ENCODE data around the gene PRKCE. TPM values are rescaled to one million over a fixed set of nuclear protein-coding genes. Genes with fewer than 3 reads are reported as not detected.

Gene PRKCE
- total and polyA plus RNA-seq, 2 of the 8 experiments (the other 6 are each of a cell fraction or from before 2014, with no cell fraction given), result 0.54 to 2.1 TPM

DNA sequence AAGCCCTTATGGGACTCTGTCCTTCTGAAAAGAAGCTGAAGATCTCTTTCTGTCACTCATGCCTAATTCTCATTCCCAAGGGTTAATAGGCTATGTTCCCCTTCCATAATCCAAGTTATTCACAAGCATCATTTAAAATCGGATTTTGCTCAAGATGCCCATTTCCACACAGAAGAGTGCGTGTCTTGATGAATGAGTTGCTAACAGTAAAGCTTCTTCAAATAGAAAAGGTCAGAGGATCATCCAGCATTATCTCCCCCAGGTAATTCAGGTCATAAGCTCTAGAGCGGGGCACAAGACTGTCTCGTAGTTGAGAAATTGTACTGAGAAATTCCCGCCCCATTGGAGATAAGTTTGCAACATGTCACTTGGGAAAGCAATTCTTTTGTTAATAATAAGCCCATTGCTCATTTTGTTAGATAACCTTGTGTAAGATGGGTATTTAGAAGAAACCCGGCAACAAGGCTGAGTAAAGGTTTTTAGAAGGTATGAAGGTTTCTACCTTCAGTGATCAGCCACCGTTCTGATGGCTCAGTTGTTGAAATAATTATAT, 355.1 kb downstream of the PRKCE start:
- H3K27me3 ChIP-seq (replicated peaks in 1 of 4; ENCODE audit: control insufficient read depth in 3 of 4, extremely low read depth in 1 of 4, insufficient read depth in 3 of 4, low read length in 3 of 4), result no peaks in the 10 kb centered on the region
- no peak overlapping the region for H3K4ac ChIP-seq (replicated peaks; ENCODE audit: insufficient read length, low read depth, low read length)
- H3K23me2 ChIP-seq (ENCODE audit: low read depth, low read length), result no peaks in the 10 kb centered on the region
- H2AK5ac ChIP-seq (ENCODE audit: low read depth, low read length), result no peak overlapping the region
- H4K5ac ChIP-seq (ENCODE audit: insufficient read length, low read depth, low read length), result no peak overlapping the region
- FAIRE-seq, result no peak
- no peaks in the 10 kb centered on the region for H3K36me3 ChIP-seq (ENCODE audit: control insufficient read depth in 2 of 4, insufficient read depth in 4 of 4, low read length in 3 of 4)
- H2BK5ac ChIP-seq (ENCODE audit: low read depth, low read length), result no peak overlapping the region
- H3K56ac ChIP-seq (replicated peaks; ENCODE audit: insufficient read length, low read depth, low read length), result no peak overlapping the region
- no peak overlapping the region for H3K9ac ChIP-seq (replicated peaks in 1 of 4; ENCODE audit: extremely low read depth in 1 of 4, low read depth in 3 of 4, low read length in 3 of 4)
- no peaks in the 10 kb centered on the region for H3K79me1 ChIP-seq (ENCODE audit: low read depth, low read length)
- no peak for TF ChIP-seq CHD1 (IDR thresholded peaks at IDR 0.05; ENCODE audit: low read depth, low read length)
- TF ChIP-seq, protein P1, sequence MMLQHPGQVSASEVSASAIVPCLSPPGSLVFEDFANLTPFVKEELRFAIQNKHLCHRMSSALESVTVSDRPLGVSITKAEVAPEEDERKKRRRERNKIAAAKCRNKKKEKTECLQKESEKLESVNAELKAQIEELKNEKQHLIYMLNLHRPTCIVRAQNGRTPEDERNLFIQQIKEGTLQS (IDR thresholded peaks at IDR 0.05; ENCODE audit: insufficient read depth, low read depth, low read length), result no peak
- TF ChIP-seq GTF2F1 (IDR thresholded peaks at IDR 0.05; ENCODE audit: borderline replicate concordance, low read depth, low read length), result no peak
- no peak for TF ChIP-seq SP1 (IDR thresholded peaks at IDR 0.05; ENCODE audit: low read depth, low read length)
- no peak for TF ChIP-seq HDAC6 (IDR thresholded peaks at IDR 0.05; ENCODE audit: low read depth, low read length)
- no peak for TF ChIP-seq CBX8 (IDR thresholded peaks at IDR 0.05; ENCODE audit: borderline replicate concordance, low read depth, low read length)
- no peak for TF ChIP-seq NANOG (IDR thresholded peaks at IDR 0.05; ENCODE audit: insufficient read depth, low read depth, low read length, poor library complexity, severe bottlenecking)
- no peak overlapping the region for H3K27ac ChIP-seq (ENCODE audit: low read depth, low read length)
- no peaks in the 10 kb centered on the region for H3K9me3 ChIP-seq (ENCODE audit: insufficient read depth in 2 of 2, low read depth in 1 of 2, low read length in 1 of 2)
- no peak overlapping the region for H2BK15ac ChIP-seq (ENCODE audit: low read length)
- H3K4me2 ChIP-seq (ENCODE audit: insufficient read depth in 1 of 2, low read depth in 2 of 2, low read length in 2 of 2), result no peak overlapping the region
- no peak overlapping the region for H4K91ac ChIP-seq (replicated peaks; ENCODE audit: insufficient read length, low read length)
- H3K18ac ChIP-seq (ENCODE audit: extremely low read depth, low read length), result no peak overlapping the region
- no peaks in the 10 kb centered on the region; a peak in 1 of 7 replicates for H3K4me1 ChIP-seq (replicated peaks in 1 of 4; ENCODE audit: control insufficient read depth in 3 of 4, insufficient read depth in 4 of 4, low read length in 3 of 4)
- ChIA-PET CTCF (ENCODE audit: partially characterized antibody) (interaction anchor here (0.9 to 2.0 kb wide), 4 partner anchors 12 to 359 kb away, joined by 3 to 5 read pairs (median 4); no protein-coding TSS in a partner anchor), POLR2A (ENCODE audit: partially characterized antibody) (no interaction called here)
- H3K14ac ChIP-seq (ENCODE audit: insufficient read length), result no peak overlapping the region
- no peaks in the 10 kb centered on the region for H3K79me2 ChIP-seq (ENCODE audit: control insufficient read depth in 1 of 2, insufficient read depth in 2 of 2, low read length in 2 of 2)
- no peak overlapping the region for H2BK12ac ChIP-seq (ENCODE audit: low read depth, low read length)
- 88% methylated on average over 7 of the region's 7 CpGs; no CpG with 5 or more reads in 1 of the 2 experiments for WGBS, 2 experiments (ENCODE audit: extremely low coverage in 1 of 2, insufficient coverage in 1 of 2, insufficient read length in 1 of 2, insufficient replicate concordance in 2 of 2, low coverage in 1 of 2, low lambda C conversion rate in 2 of 2, missing lambda C conversion rate in 1 of 2)
- H4K8ac ChIP-seq (ENCODE audit: extremely low read depth, insufficient read depth, low read length), result no peak overlapping the region
- H3K4me3 ChIP-seq (ENCODE audit: extremely low read depth in 1 of 4, insufficient read depth in 2 of 4, low read depth in 3 of 4, low read length in 4 of 4), result no peak overlapping the region
- H3K23ac ChIP-seq (ENCODE audit: insufficient read length), result no peak overlapping the region
- no peak for DNase-seq (ENCODE audit: low read depth in 1 of 2, low spot score in 2 of 2)
- H4K20me1 ChIP-seq (replicated peaks in 1 of 2; ENCODE audit: control insufficient read depth in 1 of 2, insufficient read depth in 2 of 2, low read length in 2 of 2), result no peaks in the 10 kb centered on the region
- no peak overlapping the region for H2BK20ac ChIP-seq (ENCODE audit: low read length)
- no peak overlapping the region for H2BK120ac ChIP-seq (replicated peaks; ENCODE audit: low read depth, low read length)
- H2AFZ ChIP-seq (ENCODE audit: low read length), result no peak overlapping the region
